Hepatocyte (in vitro differentiated cells): ENCODE data around the gene G3BP1. TPM values are rescaled to one million over a fixed set of nuclear protein-coding genes. Genes with fewer than 3 reads are reported as not detected.

ENCODE experiments used
- DNase-seq: peaks from one replicate; pipeline ENCODE4 v3.0.0-alpha.2; 2016; ENCODE audit warnings: low spot score
- H2AFZ ChIP-seq: fragments of 200-600 bp; sonication (generic); 2 replicates; pipeline ENCODE4 v1.6.0; 2016; ENCODE audit warnings: antibody characterized with exemption, mild to moderate bottlenecking
- H3K27ac ChIP-seq: fragments of 200-600 bp; sonication (generic); 2 replicates; pipeline ENCODE4 v1.5.1; 2016; ENCODE audit warnings: mild to moderate bottlenecking
- H3K27me3 ChIP-seq: fragments of 200-600 bp; sonication (generic); 2 replicates; pipeline ENCODE4 v1.6.1; 2016
- H3K36me3 ChIP-seq: fragments of 200-600 bp; sonication (generic); replicated peaks from 2 replicates; pipeline ENCODE4 v1.5.1; 2016; ENCODE audit warnings: low read depth; ENCODE audit not compliant: insufficient read depth
- H3K4me1 ChIP-seq: fragments of 200-600 bp; sonication (generic); 2 replicates; pipeline ENCODE4 v1.5.1; 2016; ENCODE audit warnings: mild to moderate bottlenecking, moderate library complexity; ENCODE audit not compliant: insufficient read depth
- H3K4me2 ChIP-seq: fragments of 200-600 bp; sonication (generic); 2 replicates; pipeline ENCODE4 v1.6.0; 2016
- H3K4me3 ChIP-seq: fragments of 200-600 bp; sonication (generic); 2 replicates; pipeline ENCODE4 v1.5.1; 2016; ENCODE audit warnings: mild to moderate bottlenecking
- H3K79me2 ChIP-seq: fragments of 200-600 bp; sonication (generic); 2 replicates; pipeline ENCODE4 v1.6.0; 2017; ENCODE audit warnings: mild to moderate bottlenecking
- H3K9me2 ChIP-seq: fragments of 200-600 bp; sonication (generic); replicated peaks from 2 replicates; pipeline ENCODE4 v1.6.0; 2017; ENCODE audit warnings: mild to moderate bottlenecking; ENCODE audit not compliant: insufficient read depth
- H3K9me3 ChIP-seq: fragments of 200-600 bp; sonication (generic); 2 replicates; pipeline ENCODE4 v1.5.1; 2016; ENCODE audit warnings: low read depth, mild to moderate bottlenecking
- H4K20me1 ChIP-seq: fragments of 200-600 bp; sonication (generic); 2 replicates; pipeline ENCODE4 v1.6.0; 2016; ENCODE audit warnings: mild to moderate bottlenecking; ENCODE audit not compliant: insufficient read depth, poor library complexity, severe bottlenecking
- CTCF ChIP-seq: fragments of 200-600 bp; sonication (generic); IDR thresholded peaks from 2 replicates; pipeline ENCODE4 v1.5.1; 2016; ENCODE audit warnings: antibody characterized with exemption, mild to moderate bottlenecking; ENCODE audit not compliant: poor library complexity
- EZH2 ChIP-seq: fragments of 200-600 bp; sonication (generic); IDR thresholded peaks from 2 replicates; pipeline ENCODE4 v1.6.1; 2016; ENCODE audit warnings: antibody characterized with exemption, mild to moderate bottlenecking, borderline replicate concordance
- EZH2phosphoT487 ChIP-seq: fragments of 200-600 bp; sonication (generic); IDR thresholded peaks from one replicate; pipeline ENCODE4 v1.6.1; 2018; ENCODE audit warnings: antibody characterized with exemption, mild to moderate bottlenecking, low read depth, moderate library complexity; ENCODE audit not compliant: unreplicated experiment, severe bottlenecking
- WGBS: methylation state at CpG from one replicate; pipeline ENCODE4 v1.1.6; 2016; ENCODE audit warnings: low lambda C conversion rate; ENCODE audit errors: missing lambda C conversion rate; 5-methylcytosine and 5-hydroxymethylcytosine counted together
- polyA plus RNA-seq: library from polyadenylated mRNA; unstranded; fragments of >200 nt; fragmentation: Nextera tagmentation; extraction: Ambion mirVana; gene quantifications from 2 replicates; pipeline ENCODE4 v1.2.1, GENCODE V29; 2016
- total RNA-seq: library from RNA; depleted of rRNA; stranded (reverse); fragments of >200 nt; gene quantifications from 2 replicates; pipeline ENCODE4 v1.2.3, GENCODE V29; 2014

Gene G3BP1
- total and polyA plus RNA-seq, 2 experiments from 2014 or later, result 123 to 151 TPM

GRCh38 chr5:151819830-151820229, 48.1 kb downstream of the G3BP1 start:
- H3K4me2 ChIP-seq, result no peak overlapping the region
- no peaks in the 10 kb centered on the region for H3K9me3 ChIP-seq
- H3K27me3 ChIP-seq, result no peaks in the 10 kb centered on the region
- H3K4me3 ChIP-seq, result no peak overlapping the region
- TF ChIP-seq CTCF (no peak), EZH2 (no peak), EZH2phosphoT487 (no peak)
- H3K27ac ChIP-seq, result no peak overlapping the region
- H2AFZ ChIP-seq, result no peak overlapping the region
- DNase-seq, result no peak
- no peaks in the 10 kb centered on the region for H3K36me3 ChIP-seq
- H3K9me2 ChIP-seq, result no peaks in the 10 kb centered on the region
- H3K4me1 ChIP-seq, result peaks cover 9% of the 10 kb centered on the region
- no peaks in the 10 kb centered on the region for H3K79me2 ChIP-seq
- H4K20me1 ChIP-seq, result no peaks in the 10 kb centered on the region

GRCh38 chr5:151820271-151820670, 48.5 kb downstream of the G3BP1 start:
- Histone ChIP-seq H2AFZ (no peak overlapping the region), H3K27me3 (no peaks in the 10 kb centered on the region), H3K27ac (no peak overlapping the region), H4K20me1 (no peaks in the 10 kb centered on the region), H3K9me2 (no peaks in the 10 kb centered on the region), H3K36me3 (no peaks in the 10 kb centered on the region), H3K79me2 (no peaks in the 10 kb centered on the region), H3K4me3 (no peak overlapping the region), H3K4me2 (no peak overlapping the region), H3K9me3 (no peaks in the 10 kb centered on the region), H3K4me1 (peaks cover 9% of the 10 kb centered on the region)
- TF ChIP-seq EZH2 (no peak), EZH2phosphoT487 (no peak), CTCF (no peak)
- no peak for DNase-seq
- 99% methylated on average over 3 of the region's 3 CpGs for WGBS

- H3K27ac ChIP-seq, result no peak overlapping the region
- no peak overlapping the region for H2AFZ ChIP-seq
- H4K20me1 ChIP-seq, result no peaks in the 10 kb centered on the region
- no peaks in the 10 kb centered on the region for H3K27me3 ChIP-seq
- H3K36me3 ChIP-seq, result no peaks in the 10 kb centered on the region
- no peaks in the 10 kb centered on the region for H3K9me2 ChIP-seq
- peaks cover 9% of the 10 kb centered on the region for H3K4me1 ChIP-seq
- TF ChIP-seq EZH2 (no peak), EZH2phosphoT487 (no peak)
- no peaks in the 10 kb centered on the region for H3K79me2 ChIP-seq
- no peak for DNase-seq
- 83% methylated on average over 1 of the region's 1 CpG for WGBS
- H3K4me2 ChIP-seq, result no peak overlapping the region
- no peak overlapping the region for H3K4me3 ChIP-seq
- no peaks in the 10 kb centered on the region for H3K9me3 ChIP-seq
Measured at GRCh38 chr5:151820903-151821302, 49.1 kb downstream of the G3BP1 start.

GRCh38 chr5:151822141-151822540, 50.4 kb downstream of the G3BP1 start:
- H3K27me3 ChIP-seq, result no peaks in the 10 kb centered on the region
- H3K27ac ChIP-seq, result no peak overlapping the region
- WGBS, result 94% methylated on average over 4 of the region's 4 CpGs
- no peaks in the 10 kb centered on the region for H3K36me3 ChIP-seq
- H2AFZ ChIP-seq, result no peak overlapping the region
- DNase-seq, result no peak
- H3K4me2 ChIP-seq, result no peak overlapping the region
- H3K9me3 ChIP-seq, result no peaks in the 10 kb centered on the region
- no peak overlapping the region for H3K4me3 ChIP-seq
- no peaks in the 10 kb centered on the region for H4K20me1 ChIP-seq
- peaks cover 9% of the 10 kb centered on the region for H3K4me1 ChIP-seq
- no peaks in the 10 kb centered on the region for H3K9me2 ChIP-seq
- TF ChIP-seq EZH2phosphoT487 (no peak), CTCF (no peak)
- H3K79me2 ChIP-seq, result no peaks in the 10 kb centered on the region
